Measurements from ENCODE around the gene BDNF.
"Not testable (repeated sequence)": the region's sequence is repeated elsewhere in the genome, so short reads cannot be mapped to it uniquely, and the experiment has no call there.

BDNF gene

DNA sequence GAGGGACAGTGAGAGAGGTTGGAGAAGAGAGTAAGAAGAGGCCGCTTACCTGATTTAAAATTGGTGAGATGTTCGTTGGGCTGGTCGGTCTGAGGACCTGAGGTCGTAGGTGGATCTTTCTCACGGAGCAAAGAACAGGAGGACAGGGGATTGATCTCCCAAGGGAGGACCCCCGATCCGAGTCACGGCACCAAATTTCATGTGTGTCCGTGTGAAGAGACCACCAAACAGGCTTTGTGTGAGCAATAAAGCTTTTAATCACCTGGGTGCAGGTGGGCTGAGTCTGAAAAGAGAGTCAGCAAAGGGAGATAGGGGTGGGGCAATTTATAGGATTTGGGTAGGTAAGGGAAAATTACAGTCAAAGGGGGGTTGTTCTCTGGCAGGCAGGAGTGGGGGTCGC lies 66.0 kb downstream of the BDNF start:
- H3K4me2 ChIP-seq (ENCODE audit: low read length); H3K18ac ChIP-seq (ENCODE audit: low read length); H3K27me3 ChIP-seq (ENCODE audit: insufficient read depth, low read length); H4K8ac ChIP-seq (ENCODE audit: low read depth, low read length); H3K23ac ChIP-seq (ENCODE audit: low read length); H3K27ac ChIP-seq (ENCODE audit: low read depth, low read length); H3K4me3 ChIP-seq (ENCODE audit: low read depth, low read length); H3K9ac ChIP-seq (ENCODE audit: low read length); H2BK12ac ChIP-seq (ENCODE audit: low read length); H3K9me3 ChIP-seq (ENCODE audit: insufficient read depth, low read depth, low read length); H3K4me1 ChIP-seq (ENCODE audit: control insufficient read depth in 1 of 2, insufficient read depth in 2 of 2, low read length in 2 of 2); H2AFZ ChIP-seq (ENCODE audit: insufficient read depth, low read length, poor library complexity); H3K79me2 ChIP-seq (ENCODE audit: control insufficient read depth, insufficient read depth, low read length, poor library complexity); H2BK120ac ChIP-seq (ENCODE audit: insufficient read depth, low read length, poor library complexity); H3K14ac ChIP-seq (ENCODE audit: low read length); H3K79me1 ChIP-seq (ENCODE audit: low read length); H2BK5ac ChIP-seq (ENCODE audit: low read depth, low read length, poor library complexity); H4K12ac ChIP-seq (ENCODE audit: low read depth, low read length); H4K91ac ChIP-seq (ENCODE audit: low read depth, low read length); DNase-seq; H3K4ac ChIP-seq (ENCODE audit: low read depth, low read length); H2AK5ac ChIP-seq (ENCODE audit: low read length); H3K36me3 ChIP-seq (ENCODE audit: control insufficient read depth in 1 of 2, insufficient read depth in 2 of 2, low read length in 2 of 2): not testable (repeated sequence)
- no CpG with 5 or more reads among the region's 10 CpGs for WGBS (ENCODE audit: extremely low coverage, insufficient coverage, insufficient read length)

DNA sequence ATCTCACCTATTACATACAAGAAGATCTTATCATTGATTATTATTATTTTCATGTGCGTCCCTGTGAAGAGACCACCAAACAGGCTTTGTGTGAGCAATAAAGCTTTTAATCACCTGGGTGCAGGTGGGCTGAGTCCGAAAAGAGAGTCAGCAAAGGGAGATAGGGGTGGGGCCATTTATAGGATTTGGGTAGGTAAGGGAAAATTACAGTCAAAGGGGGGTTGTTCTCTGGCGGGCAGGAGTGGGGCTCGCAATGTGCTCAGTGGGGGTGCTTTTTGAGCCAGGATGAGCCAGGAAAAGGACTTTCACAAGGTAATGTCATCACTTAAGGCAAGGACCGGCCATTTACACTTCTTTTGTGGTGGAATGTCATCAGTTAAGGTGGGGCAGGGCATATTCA lies 71.2 kb downstream of the BDNF start:
- not testable (repeated sequence) for H3K4ac ChIP-seq (ENCODE audit: low read depth, low read length); H2BK12ac ChIP-seq (ENCODE audit: low read length); H3K9me3 ChIP-seq (ENCODE audit: insufficient read depth, low read depth, low read length); H3K27ac ChIP-seq (ENCODE audit: low read depth, low read length); H3K4me3 ChIP-seq (ENCODE audit: low read depth, low read length); H4K91ac ChIP-seq (ENCODE audit: low read depth, low read length); H4K8ac ChIP-seq (ENCODE audit: low read depth, low read length); H3K79me1 ChIP-seq (ENCODE audit: low read length); H3K9ac ChIP-seq (ENCODE audit: low read length); H2AFZ ChIP-seq (ENCODE audit: insufficient read depth, low read length, poor library complexity); H4K12ac ChIP-seq (ENCODE audit: low read depth, low read length); H3K4me1 ChIP-seq (ENCODE audit: control insufficient read depth in 1 of 2, insufficient read depth in 2 of 2, low read length in 2 of 2); H3K36me3 ChIP-seq (ENCODE audit: control insufficient read depth in 1 of 2, insufficient read depth in 2 of 2, low read length in 2 of 2); H3K18ac ChIP-seq (ENCODE audit: low read length); H3K4me2 ChIP-seq (ENCODE audit: low read length); H3K27me3 ChIP-seq (ENCODE audit: insufficient read depth, low read length); H2AK5ac ChIP-seq (ENCODE audit: low read length); H3K14ac ChIP-seq (ENCODE audit: low read length); H3K23ac ChIP-seq (ENCODE audit: low read length); H2BK120ac ChIP-seq (ENCODE audit: insufficient read depth, low read length, poor library complexity); H3K79me2 ChIP-seq (ENCODE audit: control insufficient read depth, insufficient read depth, low read length, poor library complexity); H2BK5ac ChIP-seq (ENCODE audit: low read depth, low read length, poor library complexity); DNase-seq
- WGBS (ENCODE audit: extremely low coverage, insufficient coverage, insufficient read length): no CpG with 5 or more reads among the region's 5 CpGs

DNA sequence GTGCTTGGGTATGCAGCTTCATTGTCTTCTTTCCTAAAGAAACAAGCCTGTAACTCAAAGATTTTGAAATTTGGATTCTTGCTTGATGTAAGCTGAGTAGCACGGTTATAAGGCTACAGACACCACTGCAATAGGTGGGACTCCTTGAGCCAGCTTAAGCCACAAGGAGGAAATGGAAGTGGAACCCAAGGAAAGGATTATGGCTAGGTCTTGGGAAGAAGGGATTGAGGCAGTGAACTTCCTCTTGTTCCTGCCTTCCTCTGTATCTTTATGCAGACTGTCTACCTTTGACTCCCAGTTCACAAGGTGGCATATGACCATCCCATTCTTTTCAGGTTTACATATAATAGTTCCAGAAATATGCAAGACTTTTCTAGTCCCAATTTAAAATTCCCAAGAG lies 72.3 kb downstream of the BDNF start:
- no CpG with 5 or more reads among the region's 1 CpG for WGBS (ENCODE audit: extremely low coverage, insufficient coverage, insufficient read length)
- no peak overlapping the region for H4K12ac ChIP-seq (ENCODE audit: low read depth, low read length)
- H2BK12ac ChIP-seq (ENCODE audit: low read length): no peak overlapping the region
- no peak overlapping the region for H3K18ac ChIP-seq (ENCODE audit: low read length)
- no peak overlapping the region for H3K4ac ChIP-seq (ENCODE audit: low read depth, low read length)
- H2AFZ ChIP-seq (ENCODE audit: insufficient read depth, low read length, poor library complexity): no peak overlapping the region
- H3K36me3 ChIP-seq (ENCODE audit: control insufficient read depth in 1 of 2, insufficient read depth in 2 of 2, low read length in 2 of 2): no peaks in the 10 kb centered on the region
- H3K14ac ChIP-seq (ENCODE audit: low read length): no peak overlapping the region
- no peak overlapping the region for H2BK5ac ChIP-seq (ENCODE audit: low read depth, low read length, poor library complexity)
- H4K91ac ChIP-seq (ENCODE audit: low read depth, low read length): no peak overlapping the region
- H3K27me3 ChIP-seq (ENCODE audit: insufficient read depth, low read length): no peaks in the 10 kb centered on the region
- no peak overlapping the region for H3K23ac ChIP-seq (ENCODE audit: low read length)
- no peak overlapping the region for H2AK5ac ChIP-seq (ENCODE audit: low read length)
- no peak overlapping the region for H3K4me2 ChIP-seq (ENCODE audit: low read length)
- H3K79me1 ChIP-seq (ENCODE audit: low read length): no peaks in the 10 kb centered on the region
- H3K9me3 ChIP-seq (ENCODE audit: insufficient read depth, low read depth, low read length): no peaks in the 10 kb centered on the region
- no peak overlapping the region for H2BK120ac ChIP-seq (ENCODE audit: insufficient read depth, low read length, poor library complexity)
- no peaks in the 10 kb centered on the region for H3K4me1 ChIP-seq (ENCODE audit: control insufficient read depth in 1 of 2, insufficient read depth in 2 of 2, low read length in 2 of 2)
- H3K27ac ChIP-seq (ENCODE audit: low read depth, low read length): no peak overlapping the region
- no peak overlapping the region for H3K4me3 ChIP-seq (ENCODE audit: low read depth, low read length)
- no peaks in the 10 kb centered on the region for H3K79me2 ChIP-seq (ENCODE audit: control insufficient read depth, insufficient read depth, low read length, poor library complexity)
- H3K9ac ChIP-seq (ENCODE audit: low read length): no peak overlapping the region
- H4K8ac ChIP-seq (ENCODE audit: low read depth, low read length): no peak overlapping the region
- DNase-seq: no peak

DNA sequence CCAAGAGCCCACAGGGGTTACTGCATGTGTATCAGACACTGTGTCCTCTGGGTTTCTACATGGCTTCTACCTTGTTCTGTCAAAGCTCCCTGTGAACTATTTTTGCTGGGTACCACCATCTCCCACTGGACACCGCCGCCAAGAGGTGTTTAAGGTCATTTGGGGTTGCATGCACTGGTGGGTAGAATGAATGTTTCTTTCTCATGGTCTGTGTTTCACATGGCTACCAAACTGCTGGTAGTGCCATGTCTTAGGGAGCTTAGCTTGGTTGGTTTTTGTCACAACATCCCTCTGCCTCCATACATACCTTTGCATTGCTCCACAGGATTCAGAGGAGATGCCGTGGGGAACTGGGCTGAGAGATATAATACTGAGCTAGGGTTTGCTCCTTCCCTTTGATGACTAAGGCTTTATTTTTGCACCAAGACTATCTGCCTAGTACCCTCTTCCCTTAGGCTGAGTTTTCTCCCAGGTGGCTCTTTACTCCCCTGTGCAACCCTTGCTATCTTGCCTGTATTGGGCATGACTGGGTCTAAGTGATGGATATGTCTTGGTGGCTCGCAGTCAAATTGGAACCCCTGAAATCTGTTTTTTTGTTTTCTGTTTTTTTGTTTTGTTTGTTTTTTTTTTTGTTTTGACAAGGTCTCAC lies 73.2 kb downstream of the BDNF start:
- Histone ChIP-seq H3K14ac (ENCODE audit: low read length) (no peak overlapping the region), H3K79me2 (ENCODE audit: control insufficient read depth, insufficient read depth, low read length, poor library complexity) (no peaks in the 10 kb centered on the region), H3K79me1 (ENCODE audit: low read length) (no peaks in the 10 kb centered on the region), H3K4ac (ENCODE audit: low read depth, low read length) (no peak overlapping the region), H3K36me3 (ENCODE audit: control insufficient read depth in 1 of 2, insufficient read depth in 2 of 2, low read length in 2 of 2) (no peaks in the 10 kb centered on the region), H3K4me1 (ENCODE audit: control insufficient read depth in 1 of 2, insufficient read depth in 2 of 2, low read length in 2 of 2) (no peaks in the 10 kb centered on the region), H3K23ac (ENCODE audit: low read length) (no peak overlapping the region), H2BK120ac (ENCODE audit: insufficient read depth, low read length, poor library complexity) (no peak overlapping the region), H3K4me2 (ENCODE audit: low read length) (no peak overlapping the region), H3K9ac (ENCODE audit: low read length) (peak overlapping the region; percentile 7), H3K9me3 (ENCODE audit: insufficient read depth, low read depth, low read length) (no peaks in the 10 kb centered on the region), H2BK12ac (ENCODE audit: low read length) (no peak overlapping the region), H2AK5ac (ENCODE audit: low read length) (no peak overlapping the region), H3K18ac (ENCODE audit: low read length) (no peak overlapping the region), H4K91ac (ENCODE audit: low read depth, low read length) (no peak overlapping the region), H3K27ac (ENCODE audit: low read depth, low read length) (no peak overlapping the region), H4K12ac (ENCODE audit: low read depth, low read length) (no peak overlapping the region), H3K4me3 (ENCODE audit: low read depth, low read length) (no peak overlapping the region), H4K8ac (ENCODE audit: low read depth, low read length) (no peak overlapping the region), H2AFZ (ENCODE audit: insufficient read depth, low read length, poor library complexity) (no peak overlapping the region), H3K27me3 (ENCODE audit: insufficient read depth, low read length) (no peaks in the 10 kb centered on the region), H2BK5ac (ENCODE audit: low read depth, low read length, poor library complexity) (no peak overlapping the region)
- WGBS (ENCODE audit: extremely low coverage, insufficient coverage, insufficient read length): no CpG with 5 or more reads among the region's 4 CpGs
- DNase-seq: no peak

All from trophoblast cell (in vitro differentiated cells and primary cell).